H1 (cell line): ENCODE results near the gene RAB3GAP1. TPM values are rescaled to one million over a fixed set of nuclear protein-coding genes. Genes with fewer than 3 reads are reported as not detected.

Experiments used
- BRCA1 ChIP-seq: IDR thresholded peaks from 2 replicates; pipeline ENCODE4 v1.6.1; 2012; ENCODE audit warnings: low read depth, low read length, improper control_type of control experiment
- CHD7 ChIP-seq: fragments of 300-600 bp; sonication (generic); IDR thresholded peaks from 2 replicates; pipeline ENCODE4 v1.7.1; 2012; ENCODE audit warnings: low read length, moderate library complexity, mild to moderate bottlenecking, inconsistent platforms; ENCODE audit not compliant: insufficient replicate concordance
- MAX ChIP-seq: IDR thresholded peaks from 2 replicates; pipeline ENCODE4 v1.6.1; 2012; ENCODE audit warnings: inconsistent platforms
- polyA plus RNA-seq, 7 experiments: library from polyadenylated mRNA; depleted of rRNA in 3 of 7; stranded (reverse) in 5 of 7; unstranded in 2 of 7; fragments of >200 nt in 5 of 7; fragments of 200-250 nt in 2 of 7; gene quantifications; 1 replicate in 5 of 7; 2 replicates in 1 of 7; 4 replicates in 1 of 7; pipeline versions ENCODE4 v1.2.1 to v1.2.3, GENCODE V29; 2011 to 2013; ENCODE audit warnings: missing spikeins in 2 of 7, mixed read lengths in 2 of 7
- total RNA-seq: library from RNA; stranded (reverse); fragmentation: NEBNext Ultra II Directional; extraction: Animal tissue kit (Norgen Biotek cat#: 25700); gene quantifications from 2 replicates; pipeline ENCODE4 v1.2.1, GENCODE V29; 2021

Gene RAB3GAP1
- total and polyA plus RNA-seq, 2 of the 8 experiments (the other 6 are each of a cell fraction or from before 2014, with no cell fraction given) = 9.8 to 28.6 TPM

GRCh38 chr2:135140606-135141005, 88.5 kb downstream of the RAB3GAP1 start (continued):
- TF ChIP-seq CHD7 = no peak
- no peak for TF ChIP-seq BRCA1
- TF ChIP-seq MAX = no peak
- TF ChIP-seq, all 59 proteins: peak for 0
